Activated T-cell treated with anti-CD3 and anti-CD28 coated beads for 48 hours (primary cell): ENCODE measurements around the gene SAMMSON.

ENCODE experiments used
- DNase-seq: peaks from one replicate; pipeline ENCODE4 v3.0.0-alpha.2; 2020; ENCODE audit warnings: low read depth

Gene SAMMSON

DNA sequence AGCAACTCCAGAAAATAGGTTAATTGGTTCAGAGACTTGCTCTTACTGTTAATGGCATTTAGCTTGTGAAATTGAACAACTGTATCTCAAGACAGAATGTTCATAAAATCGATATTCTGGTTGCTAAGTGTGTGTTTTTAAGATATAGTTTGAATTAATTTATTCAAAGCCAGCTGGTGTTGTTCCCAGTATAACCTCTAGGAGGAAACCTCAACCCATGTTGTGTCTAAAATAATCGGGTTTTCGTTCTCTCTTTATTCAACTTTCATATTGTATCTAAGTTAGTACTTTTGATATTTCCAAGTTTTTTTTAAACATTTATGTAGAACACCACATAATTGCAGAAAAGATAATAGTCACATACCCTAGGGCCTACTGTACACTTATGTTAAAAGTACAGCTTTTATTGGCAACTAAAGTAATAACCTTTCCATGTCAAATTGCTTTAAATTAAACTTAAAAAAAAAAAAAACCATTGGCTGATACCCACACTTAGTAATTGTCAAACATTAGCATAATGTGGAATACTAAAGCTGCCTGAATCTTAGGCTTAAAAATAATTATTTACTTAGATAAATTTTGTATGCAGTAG, 90.9 kb downstream of the SAMMSON start:
- DNase-seq, result no peak

DNA sequence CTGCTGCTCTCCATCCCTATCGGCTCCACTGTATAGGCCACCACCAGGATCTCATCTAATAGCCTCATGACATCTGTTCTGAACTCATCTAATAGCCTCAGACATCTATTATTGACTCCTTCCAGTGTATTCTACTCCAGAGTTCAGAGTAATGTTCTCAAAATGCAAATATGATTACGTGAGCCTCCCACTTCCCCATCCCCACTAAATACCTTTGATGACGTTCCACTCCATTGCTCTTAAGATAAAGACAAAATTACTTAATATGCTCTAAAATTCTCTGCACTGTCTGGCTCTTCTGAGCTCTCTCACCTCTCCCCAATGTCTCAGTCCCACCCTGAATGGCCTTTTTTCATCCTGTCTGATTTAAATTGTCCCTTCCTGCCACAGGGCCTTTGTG, 94.7 kb downstream of the SAMMSON start:
- DNase-seq, result no peak

DNA sequence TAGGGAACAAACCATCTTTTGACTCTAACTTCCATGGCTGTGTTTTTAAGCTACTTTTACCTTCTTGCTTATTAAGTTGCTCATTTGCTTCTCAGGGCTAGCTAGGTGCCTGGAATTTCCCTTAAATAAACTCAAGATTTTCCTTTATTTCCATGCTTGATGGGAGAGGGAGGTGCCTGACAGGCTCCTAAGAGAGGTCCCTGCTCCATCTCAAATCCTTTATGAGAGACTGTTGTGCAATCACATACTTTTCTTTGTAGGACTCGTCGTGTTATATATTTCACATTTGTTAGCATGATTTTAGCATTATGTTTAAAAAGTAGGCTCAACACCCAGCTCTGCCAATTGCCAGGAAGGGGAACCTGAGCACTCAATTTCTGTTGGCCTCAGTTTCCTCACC, 95.7 kb downstream of the SAMMSON start:
- no peak for DNase-seq

DNA sequence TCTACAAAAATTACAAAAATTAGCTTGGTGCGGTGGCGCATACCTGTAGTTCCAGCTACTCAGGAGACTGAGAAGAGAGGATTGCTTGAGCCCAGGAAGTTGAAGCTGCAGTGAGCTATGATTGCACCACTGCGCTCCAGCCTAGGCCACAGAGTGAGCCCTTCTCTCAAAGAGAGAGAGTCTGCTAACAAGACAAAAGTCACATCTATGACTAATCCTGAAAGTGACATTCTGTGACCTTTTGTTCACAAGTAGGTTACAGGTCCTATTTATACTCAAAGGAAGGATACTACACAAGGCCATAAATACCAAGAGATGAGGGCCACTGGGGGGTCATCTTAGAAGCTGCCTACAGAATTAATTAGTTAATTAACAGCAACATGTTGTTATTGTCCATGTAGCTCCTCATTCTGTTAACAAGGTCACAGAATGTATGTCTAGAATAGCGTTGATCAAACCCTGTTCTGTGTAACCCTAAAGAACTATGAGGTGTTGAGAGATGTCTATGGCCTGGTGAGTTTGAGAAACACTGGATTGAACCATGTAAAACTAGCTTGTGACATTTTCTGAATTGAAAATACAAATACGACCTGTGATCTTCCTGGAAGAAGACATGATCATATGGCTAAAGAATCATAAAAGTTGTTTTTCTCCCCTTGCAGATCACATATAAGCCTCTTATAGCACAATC, 97.0 kb downstream of the SAMMSON start:
- no peak for DNase-seq

DNA sequence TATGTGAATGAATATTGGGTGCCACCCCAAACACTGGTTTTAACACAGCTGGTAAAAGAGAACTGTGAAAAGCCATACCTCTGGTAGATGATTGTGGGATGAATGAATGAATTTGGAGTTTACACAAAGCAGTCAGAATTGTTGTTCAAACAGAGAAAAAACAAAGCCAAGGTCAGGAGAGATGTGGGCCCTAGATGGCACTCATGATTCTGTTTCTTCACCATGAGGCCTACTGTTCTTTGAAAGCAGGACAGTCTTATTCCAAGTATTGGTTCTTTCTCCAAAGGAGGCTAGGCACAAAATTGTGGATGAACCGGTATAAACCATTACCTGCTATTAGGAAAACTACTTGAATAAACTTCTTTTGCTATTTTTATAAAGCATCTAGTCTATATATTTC, 97.6 kb downstream of the SAMMSON start:
- DNase-seq, result no peak

DNA sequence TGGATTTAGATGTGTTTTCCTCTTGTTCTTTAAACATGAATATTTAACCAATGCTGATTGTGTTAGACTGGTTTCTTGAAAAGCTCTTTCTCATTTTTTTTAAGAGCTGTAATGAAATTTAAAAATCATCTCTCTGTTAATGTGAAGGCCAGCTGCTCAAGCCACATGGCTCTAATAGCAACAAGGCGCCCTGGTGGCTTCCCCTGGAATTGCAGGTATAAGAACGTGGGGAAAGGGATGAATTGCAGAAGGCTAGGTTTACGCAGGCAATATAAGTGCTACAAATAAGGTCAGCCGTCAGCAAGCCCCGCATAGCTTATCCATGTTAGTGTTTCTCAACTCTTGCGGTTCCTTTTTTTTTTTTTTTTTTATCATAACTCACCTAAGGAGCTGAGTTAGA, 108.5 kb downstream of the SAMMSON start:
- DNase-seq, result peak; percentile 3

DNA sequence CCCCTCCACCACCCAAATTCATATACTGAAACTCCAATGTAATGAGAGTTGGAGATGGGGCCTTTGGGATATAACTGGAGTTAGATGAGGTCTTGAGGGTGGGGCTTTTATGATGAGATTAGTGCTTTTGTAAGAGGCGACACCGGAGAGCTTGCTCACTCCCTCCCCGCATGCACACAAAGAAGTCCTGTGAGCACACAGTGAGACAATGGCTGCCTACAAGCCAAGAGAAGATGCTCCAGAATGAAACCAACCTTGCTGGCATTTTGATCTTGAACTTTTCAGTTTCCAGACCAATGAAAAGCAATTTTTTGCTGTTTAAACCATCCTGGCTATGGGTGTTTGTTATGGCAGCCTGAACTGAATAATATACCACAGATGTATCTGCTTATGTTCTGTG, 109.0 kb downstream of the SAMMSON start:
- no peak for DNase-seq

DNA sequence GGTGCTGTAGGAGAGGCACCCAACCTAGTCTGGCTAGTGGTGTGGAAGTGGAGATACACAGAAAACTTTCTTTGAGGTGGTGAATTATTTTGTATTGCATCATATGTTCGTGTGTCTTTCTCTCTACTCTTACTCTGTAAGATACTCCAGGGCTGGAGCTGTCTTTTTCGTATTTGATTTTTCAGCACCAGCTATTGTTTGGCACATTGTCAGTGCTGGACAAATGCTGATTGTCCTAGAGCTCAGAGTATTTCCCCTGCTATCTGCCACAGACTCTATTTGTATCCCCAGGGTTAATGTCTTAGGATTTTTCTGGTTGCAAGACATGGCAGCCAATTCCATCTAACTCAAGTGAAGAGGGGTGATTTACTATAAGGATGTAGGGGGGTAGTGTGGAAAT, 110.5 kb downstream of the SAMMSON start:
- no peak for DNase-seq

DNA sequence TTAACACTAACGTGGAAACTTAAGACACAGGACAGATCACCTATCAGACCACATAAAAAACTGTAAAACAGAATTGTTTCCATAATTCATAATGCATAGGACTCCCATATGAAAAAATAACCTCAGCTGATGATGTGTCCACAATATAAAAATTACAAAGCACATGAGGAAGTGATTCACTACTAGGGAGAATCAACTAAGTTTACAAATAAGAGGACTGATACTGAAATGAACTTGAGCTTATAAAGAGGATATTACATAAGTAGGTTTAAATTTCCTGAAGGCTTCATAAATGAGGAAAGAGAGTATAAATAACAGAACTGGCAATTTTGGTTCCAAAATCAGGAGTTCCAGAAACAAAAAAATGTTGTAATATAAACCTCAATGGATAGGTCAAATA, 111.9 kb downstream of the SAMMSON start:
- no peak for DNase-seq

DNA sequence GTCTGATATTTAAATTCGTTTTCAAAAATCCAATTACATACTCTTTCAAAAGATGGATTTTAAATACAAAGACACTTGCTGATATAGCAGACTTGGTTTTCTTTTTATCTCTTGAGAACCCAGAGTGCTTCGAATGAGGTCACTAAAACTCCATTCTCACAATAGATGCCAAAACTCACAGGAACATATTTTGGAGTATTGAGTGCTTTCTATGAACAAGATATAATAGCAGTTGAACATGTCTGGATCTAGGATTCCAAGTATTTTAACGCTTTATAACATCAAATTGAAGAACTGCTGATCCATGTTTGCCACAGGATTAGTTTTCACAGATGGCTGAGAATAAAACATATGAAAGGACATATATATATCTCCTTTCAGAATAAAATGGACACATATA, 113.2 kb downstream of the SAMMSON start:
- no peak for DNase-seq

DNA sequence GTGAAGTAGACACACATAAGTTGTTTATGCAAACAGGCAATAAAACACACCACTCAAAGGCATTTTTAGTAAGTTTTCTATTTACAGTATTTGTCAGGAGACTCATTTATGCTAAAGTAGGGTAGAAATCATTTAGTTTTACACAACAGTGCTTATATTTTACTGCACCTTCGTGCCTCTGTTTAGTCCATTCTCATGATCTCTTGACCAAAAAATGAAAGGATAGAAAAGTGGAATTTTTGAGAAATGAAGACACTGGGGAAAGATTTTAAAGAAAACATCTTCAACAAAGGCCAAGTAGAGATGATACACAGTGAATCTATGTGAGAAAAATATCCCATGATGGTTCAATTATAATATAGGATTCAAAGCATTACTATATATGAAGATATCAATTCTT, 114.9 kb downstream of the SAMMSON start:
- DNase-seq, result no peak

DNA sequence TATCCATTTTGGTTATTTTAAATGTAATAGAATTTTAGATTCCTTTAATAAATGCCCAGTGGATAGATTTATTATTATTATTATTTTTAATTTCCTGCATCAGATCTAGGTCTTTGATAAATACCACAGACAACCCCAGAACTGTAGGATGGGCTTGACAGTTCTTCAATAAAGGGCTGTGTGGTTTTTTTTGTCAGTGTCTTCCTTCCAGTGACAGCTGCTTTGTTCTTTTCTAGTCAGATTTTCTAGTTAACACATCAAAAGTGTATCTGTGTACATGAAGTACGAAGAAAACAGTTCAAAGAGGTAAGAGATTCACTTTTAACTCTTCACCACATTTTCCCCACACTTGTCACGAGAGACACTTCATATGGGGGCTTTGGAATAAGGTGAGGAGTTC, 120.3 kb downstream of the SAMMSON start:
- DNase-seq, result no peak
